PC-3 (cell line): ENCODE data around the gene FSIP1.

Experiments
- CTCF ChIP-seq: fragments of 300-600 bp; sonication (generic); conservative IDR thresholded peaks from 2 replicates; pipeline ENCODE4 v1.5.1; 2017; ENCODE audit warnings: antibody characterized with exemption, low read depth, mild to moderate bottlenecking, low read length
- EZH2 ChIP-seq: fragments of 300-600 bp; sonication (generic); IDR thresholded peaks from one replicate; pipeline ENCODE4 v1.6.1; 2017; ENCODE audit warnings: antibody characterized with exemption, mild to moderate bottlenecking, low read length; ENCODE audit not compliant: unreplicated experiment

GRCh38 chr15:39598186-39598850 lies 184.3 kb downstream of the FSIP1 start:
- TF ChIP-seq CTCF, result no peak
- no peak for TF ChIP-seq EZH2
